ENCODE results near the gene CHD1.
"Not testable (repeated sequence)": the region's sequence is repeated elsewhere in the genome, so short reads cannot be mapped to it uniquely, and the experiment has no call there.

The CHD1 gene

GRCh38 chr5:98928873-98929709, at the start of gene CHD1:
TSS of gene CHD1 (minus strand) at chr5:98929007. CDS start at chr5:98926386, 2,621 bp downstream.
- Mint-ChIP-seq H3K4me1 (ENCODE audit: low read depth) (peaks cover 45% of the 10 kb centered on the region), H3K27ac (peak within 1 kb of the TSS; percentile 100), H3K36me3 (ENCODE audit: low read depth) (peaks cover 22% of the 10 kb centered on the region), H3K27me3 (ENCODE audit: low read depth) (no peaks in the 10 kb centered on the region), H3K9me3 (no peaks in the 10 kb centered on the region), H3K4me3 (peak within 1 kb of the TSS; percentile 100)

GRCh38 chr5:98978528-98978927, 49.7 kb upstream of the CHD1 start:
- no peaks in the 10 kb centered on the region for H3K36me3 Mint-ChIP-seq (ENCODE audit: low read depth)
- H3K9me3 Mint-ChIP-seq: no peaks in the 10 kb centered on the region
- H3K27ac Mint-ChIP-seq: no peak overlapping the region
- H3K4me3 Mint-ChIP-seq: no peak overlapping the region
- peaks cover 2% of the 10 kb centered on the region for H3K4me1 Mint-ChIP-seq (ENCODE audit: low read depth)
- H3K27me3 Mint-ChIP-seq (ENCODE audit: low read depth): peaks cover 12% of the 10 kb centered on the region

GRCh38 chr5:98977723-98978122, 48.9 kb upstream of the CHD1 start:
- Mint-ChIP-seq H3K9me3 (no peaks in the 10 kb centered on the region), H3K27ac (no peak overlapping the region), H3K4me1 (ENCODE audit: low read depth) (peaks cover 2% of the 10 kb centered on the region), H3K36me3 (ENCODE audit: low read depth) (no peaks in the 10 kb centered on the region), H3K4me3 (no peak overlapping the region), H3K27me3 (ENCODE audit: low read depth) (peaks cover 12% of the 10 kb centered on the region)

- Mint-ChIP-seq H3K4me3 (no peak overlapping the region), H3K9me3 (no peaks in the 10 kb centered on the region), H3K27ac (no peak overlapping the region), H3K36me3 (ENCODE audit: low read depth) (no peaks in the 10 kb centered on the region), H3K4me1 (ENCODE audit: low read depth) (peaks cover 2% of the 10 kb centered on the region), H3K27me3 (ENCODE audit: low read depth) (peaks cover 10% of the 10 kb centered on the region)
Measured at GRCh38 chr5:98975682-98976407, 47.0 kb upstream of the CHD1 start.

- H3K27ac Mint-ChIP-seq: no peak overlapping the region
- H3K4me3 Mint-ChIP-seq: no peak overlapping the region
- peaks cover 2% of the 10 kb centered on the region for H3K4me1 Mint-ChIP-seq (ENCODE audit: low read depth)
- H3K36me3 Mint-ChIP-seq (ENCODE audit: low read depth): no peaks in the 10 kb centered on the region
- no peaks in the 10 kb centered on the region for H3K9me3 Mint-ChIP-seq
- H3K27me3 Mint-ChIP-seq (ENCODE audit: low read depth): peaks cover 10% of the 10 kb centered on the region
Measured at GRCh38 chr5:98975223-98975622, 46.4 kb upstream of the CHD1 start.

GRCh38 chr5:98969400-98969799, 40.6 kb upstream of the CHD1 start:
- peaks cover 6% of the 10 kb centered on the region for H3K9me3 Mint-ChIP-seq

GRCh38 chr5:98968056-98968564, 39.3 kb upstream of the CHD1 start:
- Mint-ChIP-seq H3K27me3 (ENCODE audit: low read depth) (peaks cover 16% of the 10 kb centered on the region), H3K36me3 (ENCODE audit: low read depth) (no peaks in the 10 kb centered on the region), H3K4me1 (ENCODE audit: low read depth) (no peaks in the 10 kb centered on the region), H3K4me3 (no peak overlapping the region), H3K9me3 (peaks cover 6% of the 10 kb centered on the region), H3K27ac (no peak overlapping the region)

More at GRCh38 chr5:98969400-98969799, 40.6 kb upstream of the CHD1 start:
- H3K27ac Mint-ChIP-seq: no peak overlapping the region
- no peak overlapping the region for H3K4me3 Mint-ChIP-seq
- no peaks in the 10 kb centered on the region for H3K4me1 Mint-ChIP-seq (ENCODE audit: low read depth)
- H3K27me3 Mint-ChIP-seq (ENCODE audit: low read depth): peaks cover 18% of the 10 kb centered on the region
- no peaks in the 10 kb centered on the region for H3K36me3 Mint-ChIP-seq (ENCODE audit: low read depth)

- Mint-ChIP-seq H3K4me3 (no peak overlapping the region), H3K4me1 (ENCODE audit: low read depth) (no peaks in the 10 kb centered on the region), H3K27ac (no peak overlapping the region), H3K27me3 (ENCODE audit: low read depth) (peaks cover 8% of the 10 kb centered on the region), H3K9me3 (peaks cover 6% of the 10 kb centered on the region), H3K36me3 (ENCODE audit: low read depth) (no peaks in the 10 kb centered on the region)
Measured at GRCh38 chr5:98965226-98965625, 36.4 kb upstream of the CHD1 start.

GRCh38 chr5:98964621-98965020, 35.8 kb upstream of the CHD1 start:
- H3K9me3 Mint-ChIP-seq: peaks cover 6% of the 10 kb centered on the region
- no peaks in the 10 kb centered on the region for H3K4me1 Mint-ChIP-seq (ENCODE audit: low read depth)
- no peak overlapping the region for H3K27ac Mint-ChIP-seq
- H3K27me3 Mint-ChIP-seq (ENCODE audit: low read depth): peaks cover 8% of the 10 kb centered on the region
- H3K4me3 Mint-ChIP-seq: no peak overlapping the region
- H3K36me3 Mint-ChIP-seq (ENCODE audit: low read depth): no peaks in the 10 kb centered on the region

GRCh38 chr5:98963019-98963418, 34.2 kb upstream of the CHD1 start:
- H3K9me3 Mint-ChIP-seq: peaks cover 6% of the 10 kb centered on the region
- no peak overlapping the region for H3K4me3 Mint-ChIP-seq
- H3K27ac Mint-ChIP-seq: no peak overlapping the region
- no peaks in the 10 kb centered on the region for H3K36me3 Mint-ChIP-seq (ENCODE audit: low read depth)
- peaks cover 5% of the 10 kb centered on the region for H3K27me3 Mint-ChIP-seq (ENCODE audit: low read depth)
- no peaks in the 10 kb centered on the region for H3K4me1 Mint-ChIP-seq (ENCODE audit: low read depth)

- no peak overlapping the region for H3K27ac Mint-ChIP-seq
- H3K27me3 Mint-ChIP-seq (ENCODE audit: low read depth): peaks cover 5% of the 10 kb centered on the region
- no peak overlapping the region for H3K4me3 Mint-ChIP-seq
- H3K9me3 Mint-ChIP-seq: peaks cover 6% of the 10 kb centered on the region
- H3K36me3 Mint-ChIP-seq (ENCODE audit: low read depth): no peaks in the 10 kb centered on the region
- H3K4me1 Mint-ChIP-seq (ENCODE audit: low read depth): no peaks in the 10 kb centered on the region
Measured at GRCh38 chr5:98962587-98962986, 33.8 kb upstream of the CHD1 start.

GRCh38 chr5:98961665-98962344, 33.0 kb upstream of the CHD1 start:
- no peak overlapping the region for H3K27ac Mint-ChIP-seq
- peaks cover 2% of the 10 kb centered on the region for H3K27me3 Mint-ChIP-seq (ENCODE audit: low read depth)
- no peaks in the 10 kb centered on the region for H3K36me3 Mint-ChIP-seq (ENCODE audit: low read depth)

GRCh38 chr5:98957307-98957706, 28.5 kb upstream of the CHD1 start:
- Mint-ChIP-seq H3K36me3 (ENCODE audit: low read depth) (no peaks in the 10 kb centered on the region), H3K4me1 (ENCODE audit: low read depth) (no peaks in the 10 kb centered on the region), H3K9me3 (no peaks in the 10 kb centered on the region), H3K4me3 (no peak overlapping the region), H3K27ac (no peak overlapping the region), H3K27me3 (ENCODE audit: low read depth) (no peaks in the 10 kb centered on the region)

More at GRCh38 chr5:98961665-98962344, 33.0 kb upstream of the CHD1 start:
- Mint-ChIP-seq H3K9me3 (peaks cover 6% of the 10 kb centered on the region), H3K4me1 (ENCODE audit: low read depth) (no peaks in the 10 kb centered on the region), H3K4me3 (no peak overlapping the region)

GRCh38 chr5:98955888-98956287, 27.1 kb upstream of the CHD1 start:
- not testable (repeated sequence) for H3K4me1 Mint-ChIP-seq (ENCODE audit: low read depth); H3K9me3 Mint-ChIP-seq; H3K27me3 Mint-ChIP-seq (ENCODE audit: low read depth); H3K4me3 Mint-ChIP-seq; H3K27ac Mint-ChIP-seq; H3K36me3 Mint-ChIP-seq (ENCODE audit: low read depth)
